Bronchial epithelial cell (primary cell): ENCODE results near the gene PGM2L1. TPM values are rescaled to one million over a fixed set of nuclear protein-coding genes. Genes with fewer than 3 reads are reported as not detected.
"Not testable (repeated sequence)": the region's sequence is repeated elsewhere in the genome, so short reads cannot be mapped to it uniquely, and the experiment has no call there.

Experiments used
- DNase-seq: peaks from one replicate; pipeline ENCODE4 v3.0.0-alpha.2; 2010; ENCODE audit warnings: low read depth
- FAIRE-seq: peaks from 2 replicates; lab custom pipeline; 2011; peaks lifted over from hg19 to GRCh38; lab: Jason Lieb, UNC
- H3K27me3 ChIP-seq: 2 replicates; pipeline ENCODE4 v1.5.1; 2011; ENCODE audit warnings: low read length; ENCODE audit not compliant: control insufficient read depth, insufficient read depth
- H3K36me3 ChIP-seq: 2 replicates; pipeline ENCODE4 v1.5.1; 2011; ENCODE audit warnings: low read length; ENCODE audit not compliant: control insufficient read depth, insufficient read depth
- H3K4me3 ChIP-seq: 2 replicates; pipeline ENCODE4 v1.5.1; 2011; ENCODE audit warnings: mild to moderate bottlenecking, low read depth, low read length, control low read depth
- CTCF ChIP-seq: IDR thresholded peaks from 2 replicates; pipeline ENCODE4 v1.5.1; 2011; ENCODE audit warnings: mild to moderate bottlenecking, moderate library complexity, low read length, control low read depth, inconsistent platforms; ENCODE audit not compliant: insufficient read depth, severe bottlenecking
- total RNA-seq: library from RNA; depleted of rRNA; stranded (reverse); fragments of >200 nt; gene quantifications from 2 replicates; pipeline ENCODE4 v1.2.1, GENCODE V29; 2014

The PGM2L1 gene
- total RNA-seq, 1 donor from 2014 or later, result 1.1 TPM

DNA sequence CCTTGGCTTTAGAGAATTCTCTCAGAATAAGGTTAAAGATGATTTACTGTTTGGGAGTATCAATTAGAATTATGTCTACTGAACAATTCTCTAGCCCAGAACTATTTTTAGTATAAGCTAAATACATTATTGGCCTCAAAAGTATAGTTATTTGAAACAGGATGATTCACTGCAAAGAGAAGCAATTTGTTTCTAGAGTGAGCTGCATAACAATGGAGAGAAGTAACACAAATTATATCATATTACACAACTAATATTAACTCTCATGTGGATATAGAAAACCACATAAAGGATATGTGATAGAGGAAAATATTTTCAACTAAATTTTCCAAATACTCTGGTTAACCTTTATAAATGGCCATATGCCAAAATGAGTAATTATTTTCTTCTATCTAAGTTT lies 24.9 kb downstream of the PGM2L1 start:
- Histone ChIP-seq H3K27me3 (no peaks in the 10 kb centered on the region), H3K4me3 (no peak overlapping the region), H3K36me3 (no peaks in the 10 kb centered on the region)
- no peak for TF ChIP-seq CTCF
- FAIRE-seq, result no peak
- no peak for DNase-seq

DNA sequence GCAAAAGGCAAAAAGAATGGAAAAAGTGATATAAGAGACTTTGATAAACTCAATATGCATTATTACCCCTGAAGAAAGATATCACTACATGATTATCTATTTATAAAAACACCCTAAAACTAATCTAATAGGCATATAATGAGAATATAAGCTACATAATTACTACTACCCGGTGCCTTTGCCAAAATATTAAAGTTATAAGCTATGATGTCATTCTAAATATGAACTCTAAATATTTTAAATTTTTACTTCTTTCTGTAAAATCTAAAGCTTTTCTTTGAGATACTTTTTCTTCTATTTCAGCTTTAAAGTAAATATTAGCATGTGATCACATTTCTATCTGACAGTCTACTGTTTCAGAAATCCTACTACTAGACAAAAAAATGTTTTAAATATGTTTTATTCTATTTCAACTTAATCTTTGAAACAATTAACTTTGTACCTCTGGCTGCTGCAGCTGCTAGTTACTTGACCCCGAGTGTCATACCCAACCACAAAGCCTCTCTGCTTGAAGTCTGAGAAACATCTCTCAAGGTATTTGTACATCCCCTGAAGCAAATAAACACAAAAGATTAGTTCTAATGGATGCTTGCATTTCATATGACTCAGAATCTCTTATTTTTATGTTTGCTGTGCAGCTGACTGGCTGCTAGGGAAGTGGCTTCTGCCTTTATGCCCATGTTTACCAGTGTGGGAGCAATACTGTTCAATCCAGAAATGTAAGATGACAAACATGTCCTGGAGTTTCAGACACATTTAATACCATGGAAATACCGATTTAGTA lies 26.8 kb downstream of the PGM2L1 start:
- no peaks in the 10 kb centered on the region for H3K36me3 ChIP-seq
- no peak for FAIRE-seq
- H3K4me3 ChIP-seq, result no peak overlapping the region
- peak; percentile 75 for DNase-seq
- TF ChIP-seq CTCF, result no peak
- H3K27me3 ChIP-seq, result no peaks in the 10 kb centered on the region

DNA sequence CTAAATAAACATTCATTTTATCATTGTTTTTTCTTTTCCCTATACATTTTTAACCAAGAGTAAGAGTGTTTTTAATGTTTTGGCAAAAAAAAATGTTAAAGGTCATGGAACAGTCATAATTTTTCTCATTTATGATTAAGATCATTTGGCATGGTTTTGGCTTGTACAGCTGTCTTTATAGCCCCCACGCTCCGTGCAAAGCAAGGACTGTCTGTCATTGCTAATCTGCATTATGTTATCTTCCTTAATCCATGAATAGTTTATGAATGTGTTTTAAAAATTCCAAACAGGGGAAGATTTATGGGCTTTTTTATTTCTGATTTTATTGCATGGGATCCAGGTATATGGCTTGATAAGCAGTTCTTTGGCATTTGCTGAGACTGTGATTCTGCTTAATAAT lies 28.1 kb downstream of the PGM2L1 start:
- no peak for TF ChIP-seq CTCF
- FAIRE-seq, result no peak

GRCh38 chr11:74367881-74368280 lies 30.4 kb downstream of the PGM2L1 start:
- Histone ChIP-seq H3K4me3 (no peak overlapping the region), H3K36me3 (no peaks in the 10 kb centered on the region), H3K27me3 (no peaks in the 10 kb centered on the region)
- no peak for FAIRE-seq
- TF ChIP-seq CTCF, result no peak
- no peak for DNase-seq

More for the DNA sequence above, 28.1 kb downstream of the PGM2L1 start:
- H3K36me3 ChIP-seq, result no peaks in the 10 kb centered on the region
- H3K27me3 ChIP-seq, result no peaks in the 10 kb centered on the region
- no peak overlapping the region for H3K4me3 ChIP-seq
- DNase-seq, result no peak

GRCh38 chr11:74366576-74366975 lies 31.7 kb downstream of the PGM2L1 start:
- Histone ChIP-seq H3K27me3 (no peaks in the 10 kb centered on the region), H3K4me3 (no peak overlapping the region), H3K36me3 (no peaks in the 10 kb centered on the region)
- TF ChIP-seq CTCF, result no peak
- DNase-seq (no peak), FAIRE-seq (no peak)

- not testable (repeated sequence) for FAIRE-seq, H3K4me3 ChIP-seq, H3K27me3 ChIP-seq, DNase-seq, H3K36me3 ChIP-seq
These were observed 32.4 kb downstream of the PGM2L1 start for GRCh38 chr11:74365805-74366204.
